Ascending aorta (tissue), 2 donors: ENCODE results near the gene SPATA33. TPM values are rescaled to one million over a fixed set of nuclear protein-coding genes. Genes with fewer than 3 reads are reported as not detected.
A peak's percentile ranks its signal among the peaks of the same experiment; 100 is the strongest.

Experiments
- DNase-seq, 2 donors: peaks; one replicate each; pipeline ENCODE4 v3.0.0-alpha.2; 2019; ENCODE audit warnings: low spot score in 2 of 2
- H3K27ac ChIP-seq, 2 donors: fragments of 200-600 bp; sonication (generic); one replicate each; pipeline ENCODE4 v1.5.1; 2016 to 2017; ENCODE audit warnings: mild to moderate bottlenecking in 1 of 2
- H3K27me3 ChIP-seq: fragments of 200-600 bp; sonication (generic); one replicate; pipeline ENCODE4 v1.5.1; 2017
- H3K36me3 ChIP-seq, 2 donors: fragments of 200-600 bp; sonication (generic); one replicate each; pipeline ENCODE4 v1.5.1; 2016
- H3K4me1 ChIP-seq, 2 donors: fragments of 200-600 bp; sonication (generic); one replicate each; pipeline ENCODE4 v1.5.1; 2016 to 2017; ENCODE audit warnings: mild to moderate bottlenecking in 1 of 2
- H3K4me3 ChIP-seq, 2 donors: fragments of 200-600 bp; sonication (generic); one replicate each; pipeline ENCODE4 v1.5.1; 2016 to 2017; ENCODE audit warnings: mild to moderate bottlenecking in 1 of 2
- H3K9me3 ChIP-seq, 2 donors: fragments of 200-600 bp; sonication (generic); one replicate each; pipeline ENCODE4 v1.5.1; 2016
- CTCF ChIP-seq, 3 experiments: fragments of 200-600 bp in 2 of 3; fragments of 450-650 bp in 1 of 3; sonication (generic) in 2 of 3; IDR thresholded peaks; one replicate each; pipeline ENCODE4 v1.5.1; 2016 to 2019; ENCODE audit warnings: antibody characterized with exemption in 3 of 3, mild to moderate bottlenecking in 1 of 3, moderate library complexity in 1 of 3
- intact Hi-C: fragments of 100-400 bp; cut with DNase I; formaldehyde crosslinking; loops from one replicate; pipeline ENCODE4 v1.15.1; 2023
- total RNA-seq: library from RNA; depleted of rRNA; stranded (reverse); fragments of >200 nt; gene quantifications from one replicate; pipeline ENCODE4 v1.1.0, GENCODE V29; 2016

Gene SPATA33
- total RNA-seq, 1 donor from 2014 or later, result 0.21 TPM

- peaks cover 0 to 3% of the 10 kb centered on the region in 2 donors for H3K4me1 ChIP-seq
- H3K27ac ChIP-seq, result no peak overlapping the region
- no peaks in the 10 kb centered on the region for H3K36me3 ChIP-seq
- peaks cover 5% of the 10 kb centered on the region for H3K27me3 ChIP-seq
- H3K4me3 ChIP-seq, result no peak overlapping the region
- intact Hi-C loops, result no loop called here
- no peak for DNase-seq
- TF ChIP-seq CTCF (IDR thresholded peaks at IDR 0.05), result no peak
- H3K9me3 ChIP-seq, result no peaks in the 10 kb centered on the region
Measured at GRCh38 chr16:89710709-89711564, 53.3 kb downstream of the SPATA33 start.

- Histone ChIP-seq H3K9me3 (no peaks in the 10 kb centered on the region), H3K36me3 (no peaks in the 10 kb centered on the region), H3K27me3 (peaks cover 5% of the 10 kb centered on the region), H3K4me1 (peaks cover 0 to 3% of the 10 kb centered on the region in 2 donors), H3K27ac (no peak overlapping the region), H3K4me3 (peak overlapping the region in 1 of 2 donors; percentile 35)
- DNase-seq, result no peak
- TF ChIP-seq CTCF (IDR thresholded peaks at IDR 0.05), result no peak
- intact Hi-C loops, result no loop called here
Measured at GRCh38 chr16:89711601-89712273, 54.1 kb downstream of the SPATA33 start.

GRCh38 chr16:89712274-89712781, 54.7 kb downstream of the SPATA33 start:
- H3K27me3 ChIP-seq, result peaks cover 5% of the 10 kb centered on the region
- no peak for DNase-seq
- H3K9me3 ChIP-seq, result no peaks in the 10 kb centered on the region
- H3K4me3 ChIP-seq, result no peak overlapping the region
- no peak overlapping the region for H3K27ac ChIP-seq
- H3K36me3 ChIP-seq, result no peaks in the 10 kb centered on the region
- H3K4me1 ChIP-seq, result peaks cover 0 to 3% of the 10 kb centered on the region in 2 donors
- intact Hi-C loops, result no loop called here
- no peak for TF ChIP-seq CTCF (IDR thresholded peaks at IDR 0.05)

- H3K27me3 ChIP-seq, result peaks cover 5% of the 10 kb centered on the region
- intact Hi-C loops, result no loop called here
Measured at GRCh38 chr16:89716493-89716892, 58.9 kb downstream of the SPATA33 start.

More at GRCh38 chr16:89716493-89716892, 58.9 kb downstream of the SPATA33 start:
- Histone ChIP-seq H3K27ac (no peak overlapping the region), H3K36me3 (no peaks in the 10 kb centered on the region), H3K9me3 (no peaks in the 10 kb centered on the region), H3K4me3 (no peak overlapping the region), H3K4me1 (peaks cover 3 to 6% of the 10 kb centered on the region in 2 donors)
- no peak for TF ChIP-seq CTCF (IDR thresholded peaks at IDR 0.05)
- DNase-seq, result no peak
